ENCODE measurements around the gene SPDYE16.
"Not testable (repeated sequence)": the region's sequence is repeated elsewhere in the genome, so short reads cannot be mapped to it uniquely, and the experiment has no call there.

The SPDYE16 gene

DNA sequence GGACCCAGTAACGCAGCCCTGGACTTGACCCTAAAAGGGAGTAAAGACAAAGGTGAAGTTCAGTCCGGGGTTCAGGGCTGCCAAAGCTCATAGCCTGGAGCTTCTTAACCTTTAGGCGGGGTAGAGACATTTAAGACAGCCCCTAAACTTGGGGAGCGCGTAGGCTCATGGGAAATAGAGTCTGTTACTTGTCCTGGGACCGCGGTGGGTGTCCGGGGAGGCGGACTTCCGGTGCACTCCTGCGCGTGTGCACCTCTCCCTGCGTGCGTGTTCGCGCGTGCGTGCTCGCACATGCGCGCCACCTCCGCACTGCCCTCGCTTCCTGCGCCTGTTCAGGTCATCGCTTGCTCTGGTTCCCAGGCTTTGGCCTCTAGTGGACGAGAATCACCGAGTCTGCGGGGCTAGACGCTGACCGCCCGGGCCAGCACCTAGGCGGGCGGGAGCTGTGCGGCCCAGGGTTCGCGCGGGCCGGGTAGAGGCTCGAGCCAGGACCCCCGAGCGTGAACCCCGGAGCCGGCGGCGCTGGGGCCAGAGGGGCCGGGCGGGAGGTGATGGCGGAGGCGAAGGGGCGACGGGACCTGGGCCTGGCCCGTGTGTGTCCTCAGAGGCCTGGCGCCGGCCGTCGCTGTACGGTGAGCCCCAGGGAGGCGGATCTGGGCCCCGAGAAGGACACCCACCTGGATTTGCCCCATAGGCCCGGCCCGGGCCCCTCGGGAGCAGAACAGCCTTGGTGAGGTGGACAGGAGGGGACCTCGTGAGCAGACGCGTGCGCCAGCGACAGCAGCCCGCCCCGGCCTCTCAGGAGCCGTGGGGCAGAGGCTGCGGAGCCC lies 6.1 kb upstream of the SPDYE16 start:
- peak; percentile 62 to 81 (median 76) for DNase-seq

DNA sequence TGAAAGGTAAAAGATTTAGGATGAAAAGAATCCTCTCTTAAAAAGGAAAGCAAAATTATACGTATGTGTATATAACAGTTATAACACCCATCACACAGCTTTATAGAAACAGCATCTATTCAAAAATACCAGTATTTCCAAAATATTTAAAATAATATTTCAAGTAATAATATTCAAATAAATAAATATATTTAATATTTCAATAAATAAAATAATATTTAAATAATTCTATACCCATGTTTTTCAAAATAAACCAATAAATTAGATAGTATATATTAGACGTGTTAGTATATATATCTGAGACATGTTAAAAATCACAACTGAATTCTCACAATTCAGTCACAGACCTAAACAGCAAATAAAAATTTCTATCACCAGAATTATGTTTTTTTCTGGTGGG lies 11.5 kb downstream of the SPDYE16 start:
- not testable (repeated sequence) for DNase-seq

DNA sequence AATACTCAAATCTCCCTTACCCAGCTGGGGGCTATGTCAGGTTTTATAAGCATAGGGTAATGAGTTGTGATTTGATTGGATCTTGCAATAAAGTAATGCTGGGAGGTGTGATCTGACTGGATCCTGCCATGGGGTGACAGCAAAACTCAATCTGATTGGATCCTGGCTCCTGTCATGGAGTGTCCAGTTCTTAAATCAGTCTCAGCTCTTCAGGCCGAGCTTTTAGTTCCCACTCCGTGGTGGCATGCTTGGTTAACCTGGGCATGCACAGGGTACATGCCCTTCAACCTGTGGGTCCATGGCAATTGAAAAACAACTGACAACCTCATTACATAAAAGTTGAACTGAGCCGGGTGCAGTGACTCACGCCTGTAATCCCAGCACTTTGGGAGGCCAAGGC lies 16.9 kb downstream of the SPDYE16 start:
- not testable (repeated sequence) for DNase-seq

DNA sequence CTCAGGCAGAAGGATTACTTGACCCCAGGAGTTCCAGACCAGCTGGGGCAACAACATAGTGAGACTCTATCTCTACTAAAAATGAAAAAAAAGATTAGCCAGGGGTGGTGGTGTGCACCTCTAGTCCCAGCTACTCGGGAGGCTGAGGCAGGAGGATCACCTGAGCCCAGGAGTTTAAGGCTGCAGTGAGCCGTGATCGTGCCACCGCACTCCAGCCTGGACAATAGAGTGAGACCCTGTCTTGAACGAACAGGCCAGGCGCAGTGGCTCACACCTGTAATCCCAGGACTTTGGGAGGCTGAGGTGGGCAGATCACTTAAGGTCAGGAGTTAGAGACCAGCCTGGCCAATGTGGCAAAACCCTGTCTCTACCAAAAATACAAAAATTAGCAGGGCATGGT lies 26.2 kb downstream of the SPDYE16 start:
- DNase-seq, result not testable (repeated sequence)

DNA sequence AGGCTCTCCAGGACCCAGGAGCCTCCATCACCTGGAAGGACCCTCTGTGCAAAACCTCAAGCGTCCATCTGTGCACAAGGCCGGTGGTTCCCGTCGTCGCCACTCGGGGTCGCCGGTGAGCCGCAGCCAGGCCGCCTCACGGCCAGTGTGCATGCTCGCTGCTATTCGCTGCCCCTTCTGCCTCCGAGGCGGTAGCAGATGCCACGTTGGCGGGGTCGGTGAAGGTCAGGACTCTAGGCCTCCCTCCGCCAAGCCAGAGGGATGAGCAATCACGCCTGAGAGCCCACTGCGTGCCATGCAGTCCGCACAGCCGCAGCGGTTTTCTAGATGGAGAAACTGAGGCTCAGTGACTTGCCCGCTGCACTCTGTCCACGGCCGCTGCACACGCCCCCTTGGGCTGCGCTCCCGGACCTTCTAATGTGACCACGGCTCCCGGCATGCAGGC lies 27.1 kb downstream of the SPDYE16 start:
- peak in 4 of 6 experiments; percentile 10 to 51 (median 39) for DNase-seq

DNA sequence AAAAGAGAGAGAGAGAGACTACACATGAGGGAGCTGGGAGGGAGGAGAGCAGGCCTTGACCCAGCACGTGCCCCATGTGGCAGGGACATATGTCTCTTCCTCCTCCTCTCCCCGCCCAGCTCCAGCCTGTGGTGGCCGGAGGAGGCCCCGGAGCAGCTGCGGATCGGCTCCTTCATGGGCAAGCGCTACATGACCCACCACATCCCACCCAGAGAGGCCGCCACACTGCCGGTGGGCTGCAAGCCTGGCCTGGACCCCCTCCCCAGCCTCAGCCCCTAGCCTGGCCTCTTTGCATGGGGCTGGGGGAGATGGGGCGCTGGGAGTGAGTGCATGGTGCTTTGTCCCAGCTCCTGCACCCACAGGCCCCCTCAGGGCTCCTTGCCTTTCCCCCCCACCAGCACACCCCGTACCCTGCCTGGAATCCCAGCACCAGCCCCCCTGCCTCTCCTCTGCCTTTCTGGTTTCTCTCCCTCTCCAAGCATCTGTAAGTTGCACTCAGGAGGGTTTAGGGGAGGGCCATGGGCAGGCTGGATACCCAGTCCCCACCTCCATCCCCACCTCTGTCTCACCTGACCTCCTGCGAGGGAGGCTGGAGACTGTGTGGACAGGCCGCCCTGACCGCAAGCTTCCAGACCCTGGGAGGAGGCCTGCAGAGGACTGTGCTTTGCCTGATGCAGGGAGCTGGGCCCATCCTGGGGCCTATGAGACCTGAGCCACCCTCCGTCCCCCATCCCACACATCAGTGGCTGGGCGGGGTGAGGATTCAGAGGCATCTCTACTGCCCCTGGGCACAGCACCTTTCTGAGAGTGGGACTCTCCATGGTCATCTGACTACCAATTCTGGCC lies 27.9 kb downstream of the SPDYE16 start:
- DNase-seq, result no peak

DNA sequence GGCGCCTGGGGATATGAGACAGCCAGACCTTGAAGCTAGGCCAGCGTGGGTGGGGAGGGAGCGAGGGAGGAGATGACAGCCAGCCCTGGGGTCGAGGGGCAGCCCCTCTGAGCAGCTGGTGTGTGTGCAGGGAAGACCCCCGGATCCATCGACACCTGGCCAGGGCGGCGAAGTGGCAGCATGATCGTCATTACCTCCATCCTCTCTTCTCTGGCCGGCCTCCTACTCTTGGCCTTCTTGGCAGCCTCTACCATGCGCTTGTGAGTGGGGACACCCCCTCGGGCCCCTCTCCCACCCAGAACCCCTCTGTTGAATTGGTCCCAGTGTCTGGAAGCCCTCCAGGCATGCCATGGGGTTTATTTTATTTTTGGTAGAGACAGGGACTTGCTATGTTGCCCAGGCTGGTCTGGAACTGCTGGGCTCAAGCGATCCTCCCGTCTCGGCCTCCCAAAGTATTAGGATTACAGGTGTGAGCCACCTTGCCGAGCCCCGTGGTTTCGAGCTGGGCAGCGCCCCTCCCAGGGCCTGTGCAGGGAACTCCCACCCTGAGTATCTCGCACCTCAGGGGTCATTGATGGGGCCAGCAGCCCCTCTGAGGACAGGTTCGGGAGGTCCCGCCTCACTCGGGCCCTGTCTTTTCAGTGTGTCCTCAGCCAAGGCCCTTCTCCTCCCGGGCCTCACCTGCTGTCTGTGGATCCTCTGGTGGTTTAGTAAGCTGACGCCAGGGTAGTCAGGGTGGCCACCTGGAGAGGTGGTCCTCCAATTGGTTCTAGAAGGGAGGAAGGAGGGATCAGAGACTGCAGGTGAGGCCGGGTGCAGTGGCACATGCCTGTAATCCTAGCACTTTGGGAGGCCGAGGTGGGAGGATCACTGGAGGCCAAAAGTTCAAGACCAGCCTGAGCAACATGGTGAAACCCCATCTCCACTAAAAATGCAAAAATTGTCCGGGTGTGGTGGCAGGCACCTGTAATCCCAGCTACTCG lies 29.0 kb downstream of the SPDYE16 start:
- no peak for DNase-seq

DNA sequence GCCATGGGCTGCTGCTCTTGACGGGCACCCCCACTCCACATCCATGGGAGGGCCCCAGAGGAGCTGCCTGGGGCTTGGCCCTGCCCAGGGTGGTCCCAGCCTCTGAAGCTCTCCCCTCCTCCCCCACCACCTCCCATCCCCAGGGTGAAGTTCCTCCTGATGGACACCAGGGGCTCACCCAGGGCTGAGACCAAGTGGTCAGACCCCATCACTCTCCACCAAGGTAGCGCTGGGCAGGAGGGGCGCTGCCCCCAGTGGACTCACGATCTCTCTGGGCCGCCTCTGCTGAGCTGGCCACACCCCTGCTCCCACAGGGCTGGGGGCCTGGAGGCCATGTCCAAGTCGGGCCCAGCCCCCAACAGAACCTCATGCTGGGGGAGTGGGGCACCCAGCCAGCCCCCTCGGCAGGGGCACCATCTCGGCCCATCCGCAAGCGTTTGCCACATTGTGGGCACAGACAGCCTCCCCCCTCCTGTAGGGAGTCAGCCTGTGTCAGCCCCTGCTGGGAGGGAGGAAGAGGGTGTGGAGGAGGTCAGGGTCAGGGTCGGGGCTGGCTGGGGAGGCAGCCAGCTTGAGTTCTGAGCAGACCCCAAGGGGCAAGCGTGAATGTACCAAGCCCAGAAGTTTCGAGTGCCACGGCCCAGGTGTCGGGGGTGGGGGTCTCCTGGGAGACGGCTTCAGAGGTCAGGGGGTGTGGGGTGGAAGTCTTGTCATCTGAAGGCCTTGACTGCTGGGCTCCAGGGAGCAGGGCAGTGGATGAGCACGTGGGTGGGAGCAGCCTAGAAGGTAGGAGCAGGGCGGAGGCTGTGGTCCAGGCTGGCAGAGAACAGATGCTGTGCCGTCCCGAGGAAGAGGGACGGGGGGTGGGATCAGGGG lies 29.9 kb downstream of the SPDYE16 start:
- DNase-seq, result no peak

DNA sequence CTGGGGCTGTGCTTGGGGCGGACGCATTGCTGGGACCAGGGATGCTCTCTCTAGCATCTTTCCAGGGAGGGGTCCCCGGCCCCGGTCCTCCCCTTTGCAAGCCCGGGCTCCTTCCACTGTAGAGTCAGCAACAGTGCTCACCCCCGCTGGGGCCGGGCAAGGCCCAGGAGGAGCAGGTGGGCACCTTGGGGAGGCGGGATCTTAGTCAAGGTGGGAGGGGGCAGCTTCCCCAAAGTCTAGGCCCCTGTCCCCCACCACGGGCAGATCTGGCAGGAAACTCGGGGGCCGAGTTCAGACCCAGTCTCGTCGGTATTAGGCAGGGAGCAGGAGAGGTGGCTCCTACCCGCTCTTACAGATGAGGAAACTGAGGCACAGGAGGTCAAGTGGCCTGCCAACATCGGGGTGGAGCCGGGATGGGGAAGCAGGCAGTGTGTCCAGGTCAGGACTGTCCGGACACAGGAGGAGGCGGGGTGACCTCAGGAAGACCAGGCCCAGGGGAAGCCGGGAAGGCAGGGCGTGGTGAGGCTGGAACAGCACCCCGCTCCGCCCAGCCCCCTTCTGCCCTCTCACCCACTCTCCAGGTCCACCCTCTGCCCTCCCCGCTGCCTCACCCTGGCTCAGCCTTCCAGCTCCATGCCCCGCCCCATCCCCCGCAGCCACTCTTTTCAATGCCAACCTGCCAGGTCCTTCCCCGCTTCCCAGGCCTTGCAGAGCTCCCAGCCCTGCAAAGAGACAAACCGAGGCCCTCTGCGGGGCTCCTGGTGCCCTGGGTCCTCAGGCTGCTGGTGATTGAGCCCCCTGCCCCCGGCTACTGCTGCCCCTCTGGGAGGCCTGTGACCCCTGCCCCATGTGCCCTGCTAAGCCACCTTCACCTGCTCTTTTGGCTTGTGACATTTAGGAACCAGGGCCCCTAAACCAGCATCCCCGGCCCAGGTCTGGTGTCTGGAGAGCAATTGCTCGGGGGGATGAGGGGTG lies 30.9 kb downstream of the SPDYE16 start:
- DNase-seq, result not testable (repeated sequence)

DNA sequence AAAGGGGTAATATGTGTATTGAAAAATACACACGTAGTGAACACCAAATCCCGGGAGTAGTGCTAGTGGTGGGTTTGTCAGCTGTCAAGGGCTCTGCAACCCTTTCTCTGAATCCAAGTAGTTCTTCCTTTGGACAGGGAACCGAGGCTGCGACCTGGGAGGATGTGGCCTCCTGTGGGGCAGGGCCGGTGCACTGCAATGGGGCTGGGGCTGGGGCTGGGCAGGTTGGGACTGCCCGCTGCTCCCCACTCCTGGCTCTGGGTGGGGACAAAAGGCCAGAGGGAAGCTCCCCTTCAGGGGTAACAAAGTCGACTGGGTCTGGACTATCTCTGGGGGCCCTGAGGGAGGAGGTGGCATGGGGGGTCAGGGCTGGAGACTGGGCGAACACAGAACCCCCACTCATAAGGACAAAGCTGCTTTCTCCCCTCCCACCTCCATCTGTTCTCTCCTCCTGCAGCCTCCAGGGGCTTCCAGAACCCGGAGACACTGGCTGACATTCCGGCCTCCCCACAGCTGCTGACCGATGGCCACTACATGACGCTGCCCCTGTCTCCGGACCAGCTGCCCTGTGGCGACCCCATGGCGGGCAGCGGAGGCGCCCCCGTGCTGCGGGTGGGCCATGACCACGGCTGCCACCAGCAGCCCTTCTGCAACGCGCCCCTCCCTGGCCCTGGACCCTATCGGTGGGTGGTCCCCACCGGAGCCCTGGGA lies 31.7 kb downstream of the SPDYE16 start:
- DNase-seq, result not testable (repeated sequence)

DNA sequence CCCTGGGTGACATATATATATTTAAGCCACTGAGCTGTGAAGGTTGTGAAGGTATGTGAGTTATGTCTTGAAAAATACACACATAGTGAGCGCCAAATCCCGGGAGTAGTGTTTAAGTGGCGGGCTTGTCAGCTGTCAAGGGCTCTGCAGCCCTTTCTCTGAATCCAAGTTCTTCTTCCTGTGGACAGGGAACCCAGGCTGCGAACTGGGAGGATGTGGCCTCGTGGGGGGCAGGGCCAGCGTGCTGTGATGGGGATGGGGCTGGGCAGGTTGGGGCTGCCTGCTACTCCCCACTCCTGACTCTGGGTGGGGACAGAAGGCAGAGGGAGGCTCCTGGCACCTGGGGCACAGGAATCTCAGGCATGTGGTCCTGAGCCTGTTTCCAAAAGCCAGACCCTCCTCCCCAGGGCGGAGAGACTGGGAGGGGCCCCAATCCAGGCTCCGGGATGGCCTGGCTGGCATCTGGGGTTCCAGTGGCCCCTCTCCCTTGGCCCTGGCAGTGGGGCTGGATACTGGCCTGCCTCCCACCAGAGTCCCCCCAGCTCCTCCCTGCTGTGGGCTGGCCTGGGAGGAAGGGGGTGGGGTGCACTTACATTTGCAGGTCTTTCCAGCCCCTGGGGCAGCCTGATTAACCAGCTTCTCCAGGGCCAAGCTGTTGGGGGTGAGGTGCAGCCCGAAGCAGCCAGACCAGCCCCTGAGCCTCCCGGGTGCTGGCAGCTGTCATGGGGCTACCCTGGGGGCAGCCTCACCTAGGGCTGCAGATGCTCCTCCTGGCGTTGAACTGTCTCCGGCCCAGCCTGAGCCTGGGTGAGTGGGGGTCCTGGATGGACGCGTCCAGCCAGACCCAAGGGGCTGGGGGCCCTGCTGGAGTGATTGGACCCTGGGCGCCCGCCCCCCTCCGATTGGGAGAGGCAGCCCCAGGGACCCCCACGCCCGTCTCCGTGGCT lies 32.9 kb downstream of the SPDYE16 start, which contains the start of gene UPK3B:
TSS of gene UPK3B (plus strand) at position 622 of the 947 bp plus-strand sequence. CDS start at position 723, 101 bp downstream.
- no peak for DNase-seq

DNA sequence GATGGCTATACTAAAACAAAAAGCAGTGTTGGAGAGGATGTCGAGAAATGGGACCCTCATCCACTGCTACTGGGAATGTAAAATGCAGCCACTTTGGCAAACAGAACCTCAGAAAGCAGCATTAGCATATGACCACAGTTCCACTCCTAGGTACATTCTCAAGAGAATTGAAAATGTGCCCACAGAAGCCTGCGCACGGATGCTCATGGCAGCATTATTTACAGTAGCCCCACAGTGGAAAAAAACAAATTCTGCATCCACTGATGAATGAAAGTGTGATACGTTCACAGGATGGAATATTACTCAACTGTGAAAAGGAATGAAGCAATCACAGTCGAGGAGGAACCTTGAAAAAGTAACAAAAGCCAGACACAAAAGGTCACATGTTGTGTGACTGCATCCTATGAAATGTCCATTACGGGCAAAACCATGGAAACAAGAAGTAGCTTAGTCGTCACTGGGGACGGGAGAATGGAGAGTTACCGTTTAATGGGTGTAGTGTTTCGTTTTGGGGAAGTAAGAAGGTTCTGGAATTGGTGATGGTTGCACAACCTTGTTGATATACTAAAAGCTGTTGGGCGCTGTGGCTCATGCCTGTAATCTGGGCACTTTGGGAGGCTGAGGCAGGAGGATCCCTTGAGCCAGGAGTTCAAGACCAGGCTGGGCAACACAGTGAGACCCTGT lies 35.2 kb downstream of the SPDYE16 start:
- no peak for DNase-seq

DNA sequence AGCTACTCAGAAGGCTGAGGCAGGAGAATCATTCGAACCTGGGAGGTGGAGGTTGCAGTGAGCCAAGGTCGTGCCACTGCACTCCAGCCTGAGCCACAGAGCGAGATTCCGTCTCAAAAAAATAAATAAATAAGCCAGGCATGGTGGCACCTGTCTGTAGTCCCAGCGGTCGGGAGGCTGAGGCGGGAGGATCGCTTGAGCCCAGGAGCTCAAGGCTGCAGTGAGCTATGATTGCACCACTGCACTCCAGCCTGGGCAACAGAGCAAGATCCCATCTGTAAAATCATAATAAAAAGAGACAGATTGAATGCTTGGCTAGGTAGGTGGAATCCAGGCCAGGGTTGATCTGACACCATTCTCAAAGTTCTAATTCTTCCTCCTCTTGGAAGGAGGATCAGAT lies 36.5 kb downstream of the SPDYE16 start:
- not testable (repeated sequence) for DNase-seq

DNA sequence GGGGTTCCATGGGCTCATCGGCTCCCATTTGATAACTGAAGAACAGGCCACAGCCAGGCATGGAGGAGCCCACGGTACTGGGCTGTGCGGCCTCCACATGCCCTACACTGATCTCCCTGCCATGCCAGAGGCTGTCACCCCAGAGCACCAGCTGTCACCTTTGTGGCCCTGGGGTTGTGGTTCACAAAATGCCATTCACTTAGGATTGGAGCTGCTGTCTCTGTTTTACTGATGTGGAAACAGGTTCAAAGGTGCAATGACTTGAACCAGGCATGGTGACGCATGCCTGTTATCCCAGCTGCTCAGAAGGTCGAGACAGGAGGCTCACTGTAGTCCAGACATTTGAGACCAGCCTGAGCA lies 37.0 kb downstream of the SPDYE16 start:
- no peak for DNase-seq

DNA sequence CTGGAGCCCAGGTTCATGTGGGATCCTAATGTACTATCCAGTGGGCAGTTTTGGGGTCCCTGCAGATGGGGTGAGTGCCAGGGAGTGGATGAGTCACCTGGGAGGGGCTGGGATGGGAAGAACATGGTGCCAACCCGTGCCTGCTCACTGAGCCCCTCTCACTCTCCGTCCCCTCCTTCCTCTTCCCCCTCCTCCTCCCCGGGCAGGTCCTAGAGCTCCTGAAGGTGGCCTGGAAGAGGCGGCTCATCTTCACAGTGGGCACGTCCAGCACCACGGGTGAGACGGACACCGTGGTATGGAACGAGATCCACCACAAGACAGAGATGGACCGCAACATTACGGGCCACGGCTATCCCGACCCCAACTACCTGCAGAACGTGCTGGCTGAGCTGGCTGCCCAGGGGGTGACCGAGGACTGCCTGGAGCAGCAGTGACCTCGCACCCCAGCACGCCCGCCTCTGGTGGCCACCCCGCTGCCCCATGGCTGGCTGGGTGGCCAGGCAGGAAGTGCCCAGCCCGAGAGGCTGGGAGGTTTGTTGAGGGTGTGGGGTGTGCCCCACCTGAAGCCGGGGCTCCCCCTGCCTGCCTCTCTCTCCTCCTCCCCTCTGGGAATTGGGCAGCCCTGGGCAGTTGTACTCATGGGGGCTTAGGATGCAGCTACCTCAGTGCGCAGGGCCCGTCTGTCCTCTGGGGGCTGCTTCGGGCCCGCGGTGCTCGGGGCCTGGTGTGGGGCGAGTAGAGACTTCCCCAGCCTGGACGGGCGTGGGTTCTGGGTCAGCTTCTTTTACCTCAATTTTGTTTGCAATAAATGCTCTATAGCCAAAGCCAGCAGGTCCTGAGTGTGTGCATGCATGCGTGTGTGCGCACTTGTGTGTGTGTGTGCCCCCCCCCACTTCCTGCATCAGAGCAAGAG lies 37.7 kb downstream of the SPDYE16 start:
- DNase-seq, result no peak

DNA sequence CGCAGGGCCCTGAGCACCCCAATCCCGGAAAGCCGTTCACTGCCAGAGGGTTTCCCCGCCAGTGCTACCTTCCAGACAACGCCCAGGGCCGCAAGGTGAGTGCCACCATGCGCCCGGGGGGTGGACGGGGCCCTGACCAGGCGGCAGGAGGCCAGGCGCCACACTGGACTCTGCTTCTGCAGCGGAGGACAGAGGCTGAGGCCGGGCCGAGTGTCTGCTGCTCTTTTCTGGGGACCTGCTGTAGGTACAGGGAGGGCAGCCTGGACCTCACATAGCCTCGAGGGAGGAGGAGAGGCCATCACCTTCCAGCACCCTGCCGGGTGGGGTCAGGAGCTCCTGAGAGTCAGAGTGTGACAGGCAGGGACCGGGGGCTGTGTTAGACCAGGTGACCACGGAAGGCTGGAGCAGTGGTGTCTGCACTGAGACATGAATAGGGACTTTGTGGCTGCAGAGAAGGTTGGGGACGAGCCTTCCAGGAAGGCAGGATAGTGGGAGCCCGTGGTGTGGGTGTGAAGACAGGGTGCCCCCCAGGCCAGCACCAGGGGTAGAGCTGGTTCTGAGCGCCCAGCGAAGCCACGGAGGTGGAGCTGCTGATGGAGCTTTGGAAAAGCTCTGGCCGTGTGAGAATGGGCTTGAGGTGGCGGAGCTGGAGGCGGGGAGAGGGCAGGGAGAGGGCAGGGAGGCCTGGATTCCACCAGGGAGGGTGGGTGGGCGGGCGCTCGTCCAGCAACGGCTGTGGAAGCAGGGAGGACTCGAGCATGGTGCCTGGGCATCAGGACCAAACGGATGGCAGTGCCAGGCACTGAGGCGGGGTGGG lies 38.5 kb downstream of the SPDYE16 start:
- DNase-seq, result not testable (repeated sequence)

Data from stimulated activated naive CD4-positive, alpha-beta T cell (primary cell).